Mesodermal cell (in vitro differentiated cells): ENCODE results near the gene GJA10.

Source experiments
- H3K27ac ChIP-seq: 2 replicates; pipeline ENCODE4 v1.7.0; 2013; ENCODE audit warnings: mild to moderate bottlenecking, low read depth, low read length, moderate library complexity; ENCODE audit not compliant: severe bottlenecking
- H3K36me3 ChIP-seq: 2 replicates; pipeline ENCODE4 v1.7.1; 2013; ENCODE audit warnings: mild to moderate bottlenecking, low read length, moderate library complexity; ENCODE audit not compliant: control insufficient read depth, insufficient read depth
- H3K4me1 ChIP-seq: one replicate; pipeline ENCODE4 v1.7.1; 2013; ENCODE audit warnings: mild to moderate bottlenecking, low read length; ENCODE audit not compliant: insufficient read depth, control insufficient read depth, poor library complexity, severe bottlenecking
- H3K4me3 ChIP-seq: 2 replicates; pipeline ENCODE4 v1.7.0; 2013; ENCODE audit warnings: low read length, control low read depth, mild to moderate bottlenecking; ENCODE audit not compliant: insufficient read depth, poor library complexity, severe bottlenecking; ENCODE audit errors: extremely low read depth
- H3K9me3 ChIP-seq: 2 replicates; pipeline ENCODE4 v1.7.1; 2013; ENCODE audit warnings: mild to moderate bottlenecking, low read length, moderate library complexity; ENCODE audit not compliant: control insufficient read depth
- WGBS, 2 experiments: methylation state at CpG; one replicate each; pipeline ENCODE4 v1.1.5; 2013; ENCODE audit warnings: missing lambda C conversion rate in 2 of 2; ENCODE audit not compliant: insufficient coverage in 2 of 2; 5-methylcytosine and 5-hydroxymethylcytosine counted together

The GJA10 gene

DNA sequence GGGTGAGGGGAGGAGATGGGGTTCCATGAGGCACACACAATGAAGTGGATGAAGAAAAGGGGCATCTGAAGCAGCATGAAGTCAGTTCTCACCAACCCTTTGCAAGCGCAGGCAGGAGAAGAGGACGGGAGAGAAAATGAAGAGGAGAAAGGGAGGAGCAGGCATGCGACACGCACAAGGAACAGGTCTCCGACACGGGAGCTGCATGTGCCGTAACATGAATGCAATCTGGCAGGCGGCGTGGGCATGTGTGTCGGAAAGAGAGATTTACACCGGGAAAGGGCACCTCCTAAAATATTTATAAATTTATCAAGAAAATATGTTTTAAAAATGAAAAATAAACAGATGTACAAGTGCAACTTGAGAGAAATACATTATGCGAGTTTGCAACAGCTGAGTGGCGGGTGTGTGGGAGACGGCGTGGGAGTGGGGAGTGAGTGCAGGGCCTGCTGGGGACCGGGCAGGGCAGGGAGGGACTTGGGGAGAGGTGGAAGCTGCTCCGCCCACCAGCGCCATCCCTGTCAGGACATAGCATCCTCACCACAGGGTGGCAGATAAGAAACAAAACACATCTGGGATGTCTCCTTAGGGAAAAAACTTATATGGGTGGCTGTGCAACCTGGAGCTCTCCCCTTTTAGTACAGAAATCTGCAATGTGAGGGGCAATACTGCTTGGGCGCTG, 40.6 kb downstream of the GJA10 start:
- H3K4me3 ChIP-seq = no peak overlapping the region
- no peaks in the 10 kb centered on the region for H3K4me1 ChIP-seq
- H3K9me3 ChIP-seq = no peaks in the 10 kb centered on the region
- H3K36me3 ChIP-seq = no peaks in the 10 kb centered on the region
- WGBS, 2 experiments = 82 to 90% methylated on average over 11 to 15 of the region's 19 CpGs
- H3K27ac ChIP-seq = no peak overlapping the region

DNA sequence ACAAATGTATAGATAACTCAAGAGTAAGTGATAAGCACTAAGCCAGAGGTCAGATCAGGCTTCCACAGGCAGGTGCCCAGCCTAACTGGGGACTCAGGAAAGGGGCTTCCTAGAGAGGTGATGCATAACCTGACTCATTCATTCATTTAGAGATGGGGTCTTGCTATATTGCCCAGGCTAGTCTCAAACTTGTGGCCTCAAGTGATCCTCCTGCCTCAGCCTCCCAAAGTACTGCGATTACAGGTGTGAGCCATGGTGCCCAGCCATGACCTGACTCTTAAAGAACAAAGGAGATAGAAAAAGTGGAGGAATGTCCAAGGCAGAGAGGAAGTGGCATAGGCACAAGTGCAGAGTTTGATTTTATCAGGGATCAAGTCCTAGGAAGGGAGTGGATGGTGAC, 41.9 kb downstream of the GJA10 start:
- 100% methylated on average over 1 of the region's 1 CpG for WGBS, 2 experiments
- Histone ChIP-seq H3K4me3 (no peak overlapping the region), H3K9me3 (no peaks in the 10 kb centered on the region), H3K27ac (no peak overlapping the region), H3K36me3 (no peaks in the 10 kb centered on the region), H3K4me1 (no peaks in the 10 kb centered on the region)

DNA sequence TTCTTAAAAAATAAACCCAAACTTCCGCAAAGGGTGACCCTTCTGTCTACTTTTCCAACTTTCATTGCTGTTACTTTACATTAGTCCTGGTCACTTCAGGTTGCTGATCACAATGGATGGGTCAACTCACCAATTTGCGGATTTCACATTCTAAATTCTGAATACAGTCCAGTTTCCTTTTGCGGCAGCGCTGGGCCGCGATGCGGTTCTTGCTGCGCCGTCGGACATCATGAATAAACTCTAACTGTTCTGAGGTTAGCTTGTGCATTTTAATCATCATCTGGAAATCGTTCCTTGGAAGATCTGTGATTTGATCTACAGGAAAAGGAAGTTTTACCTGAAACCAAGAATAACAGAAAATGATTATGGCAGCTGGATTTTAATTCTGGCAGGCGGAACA, 43.7 kb downstream of the GJA10 start:
- Histone ChIP-seq H3K27ac (no peak overlapping the region), H3K4me1 (no peaks in the 10 kb centered on the region), H3K36me3 (no peaks in the 10 kb centered on the region), H3K9me3 (no peaks in the 10 kb centered on the region), H3K4me3 (no peak overlapping the region)
- whole genome bisulfite sequencing, 2 experiments = 88 to 90% methylated on average over 11 of the region's 12 CpGs

DNA sequence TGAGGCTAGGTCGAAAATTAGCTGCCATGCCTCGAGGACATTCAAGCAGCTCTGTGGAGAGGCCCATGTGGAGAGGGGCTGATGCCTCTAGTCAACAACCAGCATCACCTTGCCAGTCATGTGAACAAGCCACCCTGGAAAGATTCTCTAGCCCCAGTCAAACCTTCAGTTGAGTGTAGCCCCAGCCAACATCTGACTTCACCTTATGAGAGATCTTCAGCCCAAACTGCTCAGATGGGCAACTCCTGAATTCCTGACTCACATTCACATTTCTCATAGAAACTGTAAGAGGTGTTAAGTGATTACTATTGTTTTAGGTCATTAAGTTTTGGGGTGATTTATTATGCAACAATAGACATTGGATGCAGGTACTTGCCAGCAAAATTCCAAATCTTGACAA, 44.9 kb downstream of the GJA10 start:
- H3K4me3 ChIP-seq = no peak overlapping the region

DNA sequence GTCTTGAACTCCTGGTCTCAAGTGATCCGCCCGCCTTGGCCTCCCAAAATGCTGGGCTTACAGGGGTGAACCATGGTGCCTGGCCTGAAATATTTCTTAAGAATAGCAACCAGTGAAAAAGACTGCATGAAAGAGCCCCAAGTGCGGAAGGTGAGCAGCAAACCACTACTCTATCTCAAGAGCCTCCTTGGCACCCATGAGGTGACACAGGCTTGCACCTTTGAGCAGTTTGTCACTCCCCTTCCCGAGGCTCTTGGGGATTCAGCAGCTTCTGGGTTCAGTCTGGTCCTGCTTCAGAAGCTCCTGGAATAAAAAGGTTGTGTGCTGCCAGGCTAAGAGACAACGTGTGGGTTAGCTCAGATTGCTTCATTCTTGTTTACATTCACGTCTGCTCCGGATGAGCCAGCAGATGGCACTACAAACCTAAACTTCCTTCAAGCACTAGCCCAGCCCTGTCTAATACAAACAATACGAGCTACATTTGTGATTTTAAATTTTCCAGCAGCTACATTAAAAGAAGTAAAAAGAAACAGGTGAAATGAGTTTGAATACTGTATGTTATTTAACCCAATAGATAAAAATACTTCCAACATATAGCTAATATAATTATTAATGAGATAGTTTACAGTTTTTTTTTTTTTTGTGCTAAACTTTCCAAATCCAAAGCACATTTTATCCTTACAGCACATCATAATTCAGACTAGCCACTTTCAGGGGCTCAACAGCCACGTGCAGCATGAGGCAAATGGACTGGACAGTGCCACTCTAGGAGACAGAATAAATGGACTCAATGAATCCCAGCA, 46.2 kb downstream of the GJA10 start:
- Histone ChIP-seq H3K9me3 (no peaks in the 10 kb centered on the region), H3K27ac (no peak overlapping the region), H3K4me3 (no peak overlapping the region), H3K36me3 (no peaks in the 10 kb centered on the region), H3K4me1 (no peaks in the 10 kb centered on the region)
- 33 to 50% methylated on average over 3 to 6 of the region's 9 CpGs for WGBS, 2 experiments

More for the DNA sequence above, 44.9 kb downstream of the GJA10 start:
- no peaks in the 10 kb centered on the region for H3K4me1 ChIP-seq
- H3K9me3 ChIP-seq = no peaks in the 10 kb centered on the region
- 50 to 100% methylated on average over 1 to 2 of the region's 2 CpGs for WGBS, 2 experiments
- H3K36me3 ChIP-seq = no peaks in the 10 kb centered on the region
- H3K27ac ChIP-seq = no peak overlapping the region

DNA sequence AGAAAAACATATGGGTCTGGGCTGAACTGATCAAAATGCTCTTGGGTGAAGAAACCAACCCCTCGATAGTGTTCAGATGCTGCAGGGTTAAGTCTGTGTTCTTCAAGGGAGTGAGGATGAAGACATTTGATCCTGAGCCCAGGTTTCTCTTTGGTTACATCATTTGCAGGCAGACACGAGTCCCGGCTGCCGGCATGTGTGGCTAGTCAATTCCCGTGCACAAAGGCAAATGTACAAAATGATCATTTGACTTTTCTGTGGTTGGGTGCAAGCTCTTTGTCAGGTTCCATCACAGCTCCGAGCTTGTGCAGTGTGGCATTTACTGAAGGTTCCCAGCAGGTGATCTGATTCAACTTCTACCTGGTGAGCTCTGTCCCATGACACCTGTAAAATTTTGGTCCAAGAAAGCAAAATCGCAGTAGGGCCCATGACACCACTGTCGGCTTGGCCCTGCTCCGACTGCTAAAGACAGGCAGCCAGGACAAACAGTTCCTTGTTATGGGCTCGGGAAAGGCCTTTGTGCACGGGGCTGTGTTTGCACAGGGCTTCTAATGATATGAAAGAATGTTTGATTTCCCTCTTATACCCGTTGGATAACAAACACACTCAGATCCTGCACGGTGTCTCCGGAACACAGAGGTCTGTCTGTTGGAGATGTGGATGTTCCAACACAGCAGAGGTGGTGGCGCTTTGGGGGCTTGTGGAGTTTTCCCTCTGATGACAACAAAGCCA, 46.9 kb downstream of the GJA10 start:
- WGBS, 2 experiments = 88 to 91% methylated on average over 11 to 14 of the region's 15 CpGs
- H3K27ac ChIP-seq = no peak overlapping the region
- no peaks in the 10 kb centered on the region for H3K9me3 ChIP-seq
- no peaks in the 10 kb centered on the region for H3K36me3 ChIP-seq
- no peak overlapping the region for H3K4me3 ChIP-seq
- H3K4me1 ChIP-seq = no peaks in the 10 kb centered on the region

DNA sequence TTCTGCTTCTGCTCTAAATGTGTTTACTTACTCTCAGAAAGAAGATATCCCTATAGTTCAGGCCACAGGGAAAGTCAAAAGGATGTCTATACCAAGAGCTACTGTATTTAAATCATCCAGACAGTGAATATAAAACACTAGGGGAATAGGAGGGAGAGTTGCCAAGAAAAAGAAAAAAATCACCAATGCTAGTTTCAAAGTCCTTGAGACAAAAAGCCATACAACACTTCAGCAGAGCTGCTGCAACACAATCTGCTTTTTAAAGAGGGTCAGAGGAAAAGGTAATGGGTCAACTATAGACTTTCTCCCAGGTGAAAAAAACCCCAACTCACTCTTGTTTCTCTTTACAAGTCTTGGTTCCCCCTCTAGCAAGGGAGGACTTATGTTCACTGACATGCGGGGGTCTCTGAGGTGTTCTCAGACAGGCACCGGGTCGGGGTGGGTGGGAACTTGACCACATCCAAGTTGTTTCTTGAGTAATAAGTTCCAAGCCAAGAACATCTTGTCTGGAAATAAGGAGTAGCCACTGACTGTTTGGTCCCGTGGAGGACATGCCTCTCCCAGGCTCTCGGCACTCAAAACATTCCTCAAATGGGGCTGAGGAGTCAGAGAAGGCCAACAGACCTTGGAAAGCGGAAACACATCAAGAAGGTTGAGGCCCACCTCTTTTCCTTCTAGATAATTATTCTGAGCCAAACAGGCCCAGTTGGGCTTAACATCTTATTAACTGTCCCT, 47.7 kb downstream of the GJA10 start:
- H3K27ac ChIP-seq = no peak overlapping the region
- WGBS, 2 experiments = 90 to 94% methylated on average over 2 to 5 of the region's 6 CpGs
- no peak overlapping the region for H3K4me3 ChIP-seq
- no peaks in the 10 kb centered on the region for H3K36me3 ChIP-seq
- H3K9me3 ChIP-seq = no peaks in the 10 kb centered on the region
- H3K4me1 ChIP-seq = no peaks in the 10 kb centered on the region

DNA sequence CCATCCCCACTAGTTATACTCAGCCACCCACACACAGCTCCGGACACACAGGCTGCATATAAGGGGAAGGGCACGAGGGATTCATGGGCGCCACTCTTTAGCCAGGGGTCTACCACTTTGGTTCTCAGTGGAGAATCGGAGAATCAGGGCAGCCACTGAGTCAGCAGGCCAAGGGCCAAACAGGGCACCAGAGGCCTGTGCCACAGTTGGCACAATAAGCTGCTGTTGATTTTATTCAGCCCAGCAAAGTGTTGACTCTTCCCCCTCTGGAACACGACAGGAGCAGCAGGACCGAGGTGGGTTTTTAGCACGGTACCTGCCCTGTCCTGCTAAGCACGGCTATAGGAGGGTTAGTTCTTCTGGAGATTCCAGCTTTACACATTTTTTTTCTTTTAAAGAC, 48.3 kb downstream of the GJA10 start:
- H3K27ac ChIP-seq = no peak overlapping the region
- 93 to 100% methylated on average over 5 to 6 of the region's 8 CpGs for WGBS, 2 experiments
- H3K4me3 ChIP-seq = no peak overlapping the region
- no peaks in the 10 kb centered on the region for H3K9me3 ChIP-seq
- no peaks in the 10 kb centered on the region for H3K36me3 ChIP-seq
- H3K4me1 ChIP-seq = no peaks in the 10 kb centered on the region

DNA sequence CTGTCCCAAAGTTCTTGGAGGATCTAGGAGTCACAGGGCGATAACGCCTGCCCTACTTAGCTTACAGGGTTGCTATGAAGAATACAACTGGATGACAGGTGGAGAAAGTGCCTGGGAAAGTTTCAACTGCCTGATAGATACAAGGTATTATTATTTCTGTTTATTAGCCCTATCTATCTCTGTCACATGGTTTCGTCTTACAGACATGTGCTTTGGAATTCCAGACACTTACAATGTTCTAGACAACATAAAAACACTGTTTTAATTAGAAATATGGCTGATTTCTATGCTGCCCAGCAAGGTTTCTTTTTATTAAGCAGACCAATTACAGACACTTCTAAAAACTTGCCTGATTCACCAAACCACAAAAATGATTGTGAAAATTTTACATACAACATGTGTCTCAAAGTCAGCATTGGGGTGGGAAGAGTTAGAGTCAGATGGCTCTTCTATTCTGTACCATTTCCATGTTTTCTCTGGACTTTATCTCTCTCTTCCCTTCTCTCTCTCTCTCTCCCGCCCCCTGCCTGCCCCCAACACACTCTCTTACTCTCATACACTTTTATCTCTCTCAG, 50.0 kb downstream of the GJA10 start:
- Histone ChIP-seq H3K36me3 (no peaks in the 10 kb centered on the region), H3K27ac (no peak overlapping the region), H3K9me3 (no peaks in the 10 kb centered on the region), H3K4me1 (no peaks in the 10 kb centered on the region), H3K4me3 (no peak overlapping the region)
- 67 to 70% methylated on average over 1 of the region's 4 CpGs for WGBS, 2 experiments

DNA sequence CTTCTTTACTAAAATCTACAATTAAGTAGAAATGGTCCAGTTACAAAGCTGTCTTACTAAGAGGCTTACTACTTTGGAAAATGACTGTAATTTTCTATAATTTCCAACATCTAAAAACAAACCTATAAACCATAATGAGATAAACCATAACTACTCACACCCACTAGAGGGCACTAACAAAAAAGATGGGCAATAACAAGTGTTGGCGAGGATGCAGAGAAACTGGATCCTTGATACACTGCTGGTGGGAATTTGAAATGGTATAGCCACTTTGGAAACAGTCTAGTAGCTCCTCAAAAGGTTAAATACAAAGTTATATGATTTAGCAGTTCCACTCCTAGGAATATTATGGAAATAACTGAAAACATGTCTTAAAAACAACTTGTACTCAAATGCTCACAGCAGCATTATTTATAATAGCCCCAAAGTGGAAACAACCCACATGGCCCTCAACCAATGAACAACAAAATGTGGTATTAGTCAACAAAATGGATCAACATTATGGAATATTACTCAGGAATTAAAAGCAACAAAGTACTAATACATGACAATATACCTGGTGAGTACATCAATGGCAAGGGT, 50.6 kb downstream of the GJA10 start:
- Histone ChIP-seq H3K4me3 (no peak overlapping the region), H3K27ac (no peak overlapping the region), H3K36me3 (peaks cover 1% of the 10 kb centered on the region), H3K4me1 (no peaks in the 10 kb centered on the region), H3K9me3 (no peaks in the 10 kb centered on the region)
- 80 to 89% methylated on average over 1 of the region's 1 CpG for WGBS, 2 experiments
